Natural killer cell (primary cell): ENCODE measurements around the gene SPOP. TPM values are rescaled to one million over a fixed set of nuclear protein-coding genes. Genes with fewer than 3 reads are reported as not detected.
"Not testable (repeated sequence)": the region's sequence is repeated elsewhere in the genome, so short reads cannot be mapped to it uniquely, and the experiment has no call there.

Experiments
- ATAC-seq, 3 donors: fragments of 150-1000 bp in 2 of 3; fragments of 200-7000 bp in 1 of 3; cut with Tn5 transposase; 1 replicate in 1 of 3; 2 replicates in 2 of 3; pipeline ENCODE4 v1.10.0; 2021; ENCODE audit warnings: mild to moderate bottlenecking in 2 of 3, moderate library complexity in 2 of 3
- DNase-seq, 2 donors: peaks; one replicate each; pipeline versions ENCODE4 v3.0.0 to v3.0.0-alpha.2; 2013 to 2021; ENCODE audit warnings: mixed read lengths in 1 of 2
- H3K27ac ChIP-seq: one replicate; pipeline ENCODE4 v1.5.1; 2013; ENCODE audit warnings: mild to moderate bottlenecking, low read length
- H3K27me3 ChIP-seq: one replicate; pipeline ENCODE4 v1.6.1; 2013; ENCODE audit warnings: low read length; ENCODE audit not compliant: control insufficient read depth, insufficient read depth
- H3K36me3 ChIP-seq: one replicate; pipeline ENCODE4 v1.6.1; 2013; ENCODE audit warnings: low read length; ENCODE audit not compliant: control insufficient read depth, insufficient read depth
- H3K4me1 ChIP-seq: one replicate; pipeline ENCODE4 v1.6.1; 2013; ENCODE audit warnings: low read length; ENCODE audit not compliant: control insufficient read depth, insufficient read depth
- H3K4me3 ChIP-seq: one replicate; pipeline ENCODE4 v1.5.1; 2013; ENCODE audit warnings: low read length
- H3K9me3 ChIP-seq: one replicate; pipeline ENCODE4 v1.6.1; 2013; ENCODE audit warnings: low read length; ENCODE audit not compliant: control insufficient read depth, insufficient read depth
- H3K27ac Mint-ChIP-seq, 2 donors: one replicate each; pipeline ENCODE4 v1.8.0; 2022; ENCODE audit warnings: mild to moderate bottlenecking in 2 of 2, mixed read lengths in 2 of 2, moderate library complexity in 1 of 2
- H3K27me3 Mint-ChIP-seq, 2 donors: one replicate each; pipeline ENCODE4 v1.8.0; 2022; ENCODE audit warnings: low read depth in 2 of 2, mixed read lengths in 2 of 2
- H3K36me3 Mint-ChIP-seq: one replicate; pipeline ENCODE4 v1.8.0; 2022; ENCODE audit warnings: mixed read lengths
- H3K4me1 Mint-ChIP-seq, 2 donors: one replicate each; pipeline ENCODE4 v1.8.0; 2022; ENCODE audit warnings: mixed read lengths in 2 of 2
- H3K4me3 Mint-ChIP-seq: one replicate; pipeline ENCODE4 v1.8.0; 2022; ENCODE audit warnings: mild to moderate bottlenecking, moderate library complexity, mixed read lengths
- H3K9me3 Mint-ChIP-seq, 2 donors: one replicate each; pipeline ENCODE4 v1.8.0; 2022; ENCODE audit warnings: mixed read lengths in 2 of 2
- WGBS: methylation state at CpG from one replicate; pipeline ENCODE4 v1.1.7; 2013; ENCODE audit warnings: missing lambda C conversion rate; ENCODE audit not compliant: insufficient coverage; 5-methylcytosine and 5-hydroxymethylcytosine counted together
- intact Hi-C: fragments of 100-400 bp; cut with micrococcal nuclease; formaldehyde crosslinking; loops from one replicate; pipeline ENCODE4 v1.14.2; 2022
- total RNA-seq, 4 donors: library from RNA; stranded (reverse); fragments of 120-200 nt in 1 of 4; gene quantifications; one replicate each; pipeline versions ENCODE4 v1.2.3 to v1.2.4, GENCODE V29; 2013 to 2022
- TF ChIP-seq, protein P1 (sequence below): fragments of 200-600 bp; IDR thresholded peaks from one replicate; pipeline ENCODE4 v1.8.0; 2022; ENCODE audit warnings: antibody characterized with exemption

SPOP gene
- total RNA-seq, 3 donors from 2014 or later (not counting 1 experiment from before 2014, with no cell fraction given): 45.4 to 56.5 (median 54.7) TPM

DNA sequence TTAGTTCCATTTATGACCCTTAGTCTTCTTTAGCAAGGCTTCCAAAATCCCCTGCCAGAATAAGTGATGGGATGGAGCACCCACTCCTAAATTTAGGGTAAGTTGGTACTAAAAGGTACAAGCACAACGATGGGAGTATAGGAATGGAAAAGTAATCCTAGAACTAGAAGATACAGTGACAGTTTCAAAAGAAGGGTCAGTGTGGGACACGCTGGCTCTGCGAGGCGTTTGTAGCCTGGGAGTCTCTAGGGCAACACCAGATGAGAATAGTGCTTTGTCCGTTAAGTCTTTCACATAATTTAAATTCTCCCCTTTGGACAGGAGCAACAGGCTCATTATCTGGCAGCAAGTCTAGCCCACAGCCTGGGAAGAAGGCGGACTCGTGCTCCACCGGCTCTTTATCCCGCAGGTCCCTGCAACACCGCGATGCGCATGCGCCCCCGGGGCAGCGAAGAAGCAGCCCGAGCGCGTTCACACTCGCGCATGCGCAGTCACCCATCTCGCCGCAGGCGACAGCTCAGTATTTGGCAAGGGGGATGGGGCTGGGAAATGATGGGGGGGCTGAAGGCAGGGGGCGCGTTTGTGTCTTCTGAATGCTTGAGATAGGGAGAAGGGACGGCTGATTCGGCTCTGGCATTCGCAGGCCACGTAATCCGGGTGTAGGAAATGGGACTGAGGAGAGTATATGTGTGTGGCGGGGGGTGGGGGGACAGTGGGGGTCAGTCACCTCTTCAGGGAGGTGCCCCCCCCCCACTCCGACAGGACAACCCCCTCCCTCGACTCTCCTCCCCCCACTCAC, 564 bp downstream of the SPOP start:
- TF ChIP-seq, protein P1, sequence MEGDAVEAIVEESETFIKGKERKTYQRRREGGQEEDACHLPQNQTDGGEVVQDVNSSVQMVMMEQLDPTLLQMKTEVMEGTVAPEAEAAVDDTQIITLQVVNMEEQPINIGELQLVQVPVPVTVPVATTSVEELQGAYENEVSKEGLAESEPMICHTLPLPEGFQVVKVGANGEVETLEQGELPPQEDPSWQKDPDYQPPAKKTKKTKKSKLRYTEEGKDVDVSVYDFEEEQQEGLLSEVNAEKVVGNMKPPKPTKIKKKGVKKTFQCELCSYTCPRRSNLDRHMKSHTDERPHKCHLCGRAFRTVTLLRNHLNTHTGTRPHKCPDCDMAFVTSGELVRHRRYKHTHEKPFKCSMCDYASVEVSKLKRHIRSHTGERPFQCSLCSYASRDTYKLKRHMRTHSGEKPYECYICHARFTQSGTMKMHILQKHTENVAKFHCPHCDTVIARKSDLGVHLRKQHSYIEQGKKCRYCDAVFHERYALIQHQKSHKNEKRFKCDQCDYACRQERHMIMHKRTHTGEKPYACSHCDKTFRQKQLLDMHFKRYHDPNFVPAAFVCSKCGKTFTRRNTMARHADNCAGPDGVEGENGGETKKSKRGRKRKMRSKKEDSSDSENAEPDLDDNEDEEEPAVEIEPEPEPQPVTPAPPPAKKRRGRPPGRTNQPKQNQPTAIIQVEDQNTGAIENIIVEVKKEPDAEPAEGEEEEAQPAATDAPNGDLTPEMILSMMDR: no peak
- intact Hi-C loops: loop anchor here (2.0 kb wide), 1 partner anchor 61 kb away; no protein-coding TSS in a partner anchor
- DNase-seq (peak; percentile 97 to 99), ATAC-seq (peak; percentile 53 to 70 (median 60))
- Mint-ChIP-seq H3K36me3 (no peaks in the 10 kb centered on the region), H3K4me3 (peak overlapping the region; percentile 97), H3K27ac (peak overlapping the region; percentile 97 to 98), H3K4me1 (peaks cover 50 to 51% of the 10 kb centered on the region in 2 donors), H3K9me3 (no peaks in the 10 kb centered on the region), H3K27me3 (peaks cover 0 to 2% of the 10 kb centered on the region in 2 donors)
- Histone ChIP-seq H3K9me3 (no peaks in the 10 kb centered on the region), H3K4me1 (peaks cover 21% of the 10 kb centered on the region), H3K4me3 (peak overlapping the region; percentile 88), H3K27me3 (no peaks in the 10 kb centered on the region), H3K27ac (peak overlapping the region; percentile 99), H3K36me3 (peaks cover 11% of the 10 kb centered on the region)
- WGBS: under 1% methylated on average over 29 of the region's 34 CpGs

DNA sequence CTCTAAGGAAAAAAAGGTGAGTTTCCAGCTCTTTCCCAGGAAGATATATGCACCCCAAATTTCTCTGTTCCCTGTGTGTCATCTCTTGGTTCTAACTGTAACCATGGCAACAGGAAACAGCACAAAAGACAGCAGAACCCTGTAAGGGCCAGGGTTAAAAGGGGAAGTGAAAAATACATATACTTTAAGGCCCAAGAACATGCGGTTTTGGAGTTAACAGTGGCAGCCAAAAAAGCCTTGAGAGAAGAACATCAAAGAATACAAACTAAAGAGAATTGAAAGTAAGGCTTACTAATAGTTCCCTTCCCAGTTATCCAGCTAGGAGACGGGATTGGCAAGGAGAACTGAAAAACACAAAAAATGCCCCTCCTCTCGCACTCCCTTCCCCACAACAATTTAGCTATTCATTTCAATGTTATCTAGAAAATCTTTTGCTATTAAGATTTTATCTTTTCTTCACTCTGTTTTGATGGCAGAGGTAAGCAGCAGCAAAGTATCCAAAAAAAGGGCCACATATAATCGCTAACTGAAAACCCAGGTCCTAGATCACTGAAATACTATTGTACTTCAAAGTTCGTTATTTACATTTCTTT, 1.5 kb downstream of the SPOP start:
- Histone ChIP-seq H3K36me3 (peaks cover 11% of the 10 kb centered on the region), H3K4me1 (peaks cover 21% of the 10 kb centered on the region), H3K4me3 (peak overlapping the region; percentile 88), H3K9me3 (no peaks in the 10 kb centered on the region), H3K27me3 (no peaks in the 10 kb centered on the region), H3K27ac (peak overlapping the region; percentile 99)
- Mint-ChIP-seq H3K4me1 (peaks cover 54 to 56% of the 10 kb centered on the region in 2 donors), H3K27me3 (peaks cover 0 to 2% of the 10 kb centered on the region in 2 donors), H3K36me3 (no peaks in the 10 kb centered on the region), H3K9me3 (no peaks in the 10 kb centered on the region), H3K27ac (peak overlapping the region; percentile 97 to 98), H3K4me3 (peak overlapping the region; percentile 97)
- DNase-seq: peak in 1 of 2 donors; percentile 87
- intact Hi-C loops: loop anchor here (2.0 kb wide), 1 partner anchor 62 kb away; no protein-coding TSS in a partner anchor
- 21% methylated on average over 4 of the region's 5 CpGs for WGBS
- TF ChIP-seq, protein P1: no peak
- peak in 1 of 3 donors; percentile 16 for ATAC-seq

DNA sequence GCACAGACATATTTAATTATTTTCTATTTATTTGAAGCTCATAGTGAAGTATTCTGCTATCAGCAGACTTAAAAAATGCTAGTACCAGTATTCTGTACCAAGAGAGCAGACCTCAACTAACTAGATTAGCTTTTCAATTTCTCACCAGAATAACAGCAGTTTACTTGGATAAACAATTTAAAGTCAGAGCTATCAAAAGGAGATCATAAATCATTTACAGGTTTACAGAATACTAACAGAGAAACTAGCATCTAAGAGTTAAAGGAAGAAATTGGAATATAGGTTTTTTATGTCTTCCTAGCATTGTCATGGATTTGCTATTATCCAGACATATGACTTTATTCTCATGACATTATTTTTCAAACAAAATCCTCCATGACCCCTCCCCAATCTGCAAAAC, 3.4 kb downstream of the SPOP start:
- DNase-seq (no peak), ATAC-seq (no peak)
- Mint-ChIP-seq H3K36me3 (no peaks in the 10 kb centered on the region), H3K27ac (peak overlapping the region; percentile 97 to 98), H3K9me3 (no peaks in the 10 kb centered on the region), H3K4me1 (peaks cover 54 to 56% of the 10 kb centered on the region in 2 donors), H3K4me3 (no peak overlapping the region), H3K27me3 (peaks cover 0 to 2% of the 10 kb centered on the region in 2 donors)
- H3K36me3 ChIP-seq: peaks cover 11% of the 10 kb centered on the region
- H3K27ac ChIP-seq: peak overlapping the region; percentile 99
- no peaks in the 10 kb centered on the region for H3K9me3 ChIP-seq
- TF ChIP-seq, protein P1: no peak
- H3K27me3 ChIP-seq: no peaks in the 10 kb centered on the region
- intact Hi-C loops: no loop called here
- H3K4me1 ChIP-seq: peaks cover 21% of the 10 kb centered on the region
- H3K4me3 ChIP-seq: no peak overlapping the region

DNA sequence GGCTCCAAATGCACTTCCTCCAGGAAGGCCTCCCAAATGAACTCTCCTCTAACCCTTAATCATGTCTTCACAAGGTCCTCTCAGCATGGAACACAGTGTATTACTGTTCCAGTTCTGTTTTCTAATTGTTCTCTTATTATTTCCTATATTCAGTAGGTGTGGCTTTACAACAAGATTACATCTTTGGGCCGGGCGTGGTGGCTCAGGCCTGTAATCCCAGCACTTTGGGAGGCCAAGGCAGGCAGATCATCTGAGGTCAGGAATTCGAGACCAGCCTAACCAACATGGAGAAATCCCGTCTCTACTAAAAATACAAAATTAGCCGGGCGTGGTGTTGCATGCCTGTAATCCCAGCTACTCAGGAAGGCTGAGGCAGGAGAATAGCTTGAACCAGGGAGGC, 4.2 kb downstream of the SPOP start:
- H3K9me3 Mint-ChIP-seq, H3K4me3 ChIP-seq, intact Hi-C loops, H3K36me3 Mint-ChIP-seq, H3K27ac ChIP-seq, H3K9me3 ChIP-seq, H3K27me3 ChIP-seq, DNase-seq, ATAC-seq, H3K4me3 Mint-ChIP-seq, H3K27me3 Mint-ChIP-seq: not testable (repeated sequence)
- peaks cover 11% of the 10 kb centered on the region for H3K36me3 ChIP-seq
- peaks cover 54 to 56% of the 10 kb centered on the region in 2 donors for H3K4me1 Mint-ChIP-seq
- peak overlapping the region; percentile 97 to 98 for H3K27ac Mint-ChIP-seq
- 91% methylated on average over 6 of the region's 6 CpGs for WGBS
- H3K4me1 ChIP-seq: peaks cover 21% of the 10 kb centered on the region
